GM20000 (cell line): ENCODE measurements around the gene ATP8B4.

Experiments used
- DNase-seq: peaks from one replicate; pipeline ENCODE4 v3.0.0; 2012; ENCODE audit warnings: low spot score
- TF ChIP-seq, protein P1 (sequence below): IDR thresholded peaks from 2 replicates; pipeline ENCODE4 v1.5.1; 2012; ENCODE audit warnings: mild to moderate bottlenecking, control low read depth; ENCODE audit errors: extremely low read depth, missing control alignments

Gene ATP8B4

DNA sequence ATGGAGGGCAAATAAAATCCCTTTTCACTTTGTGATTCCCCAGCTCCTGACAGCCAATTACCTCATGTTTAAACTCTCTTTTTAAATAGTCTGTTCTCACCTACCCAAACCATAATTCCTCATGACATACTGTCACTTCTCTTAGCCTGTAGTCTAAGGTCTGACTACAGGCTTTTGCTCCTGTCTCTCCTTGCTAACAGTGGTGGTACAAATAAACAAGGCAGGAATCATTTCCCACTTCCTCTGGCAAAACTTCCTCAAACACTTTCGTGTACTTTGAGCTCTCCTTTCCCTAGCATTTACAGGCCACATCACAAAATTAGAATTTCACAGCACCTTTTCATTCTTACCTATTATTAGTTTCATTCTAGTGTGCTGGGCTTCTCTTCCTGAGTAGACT lies 51.8 kb downstream of the ATP8B4 start:
- no peak for DNase-seq

GRCh38 chr15:50066666-50067065 lies 52.4 kb downstream of the ATP8B4 start:
- DNase-seq = no peak
- TF ChIP-seq, protein P1, sequence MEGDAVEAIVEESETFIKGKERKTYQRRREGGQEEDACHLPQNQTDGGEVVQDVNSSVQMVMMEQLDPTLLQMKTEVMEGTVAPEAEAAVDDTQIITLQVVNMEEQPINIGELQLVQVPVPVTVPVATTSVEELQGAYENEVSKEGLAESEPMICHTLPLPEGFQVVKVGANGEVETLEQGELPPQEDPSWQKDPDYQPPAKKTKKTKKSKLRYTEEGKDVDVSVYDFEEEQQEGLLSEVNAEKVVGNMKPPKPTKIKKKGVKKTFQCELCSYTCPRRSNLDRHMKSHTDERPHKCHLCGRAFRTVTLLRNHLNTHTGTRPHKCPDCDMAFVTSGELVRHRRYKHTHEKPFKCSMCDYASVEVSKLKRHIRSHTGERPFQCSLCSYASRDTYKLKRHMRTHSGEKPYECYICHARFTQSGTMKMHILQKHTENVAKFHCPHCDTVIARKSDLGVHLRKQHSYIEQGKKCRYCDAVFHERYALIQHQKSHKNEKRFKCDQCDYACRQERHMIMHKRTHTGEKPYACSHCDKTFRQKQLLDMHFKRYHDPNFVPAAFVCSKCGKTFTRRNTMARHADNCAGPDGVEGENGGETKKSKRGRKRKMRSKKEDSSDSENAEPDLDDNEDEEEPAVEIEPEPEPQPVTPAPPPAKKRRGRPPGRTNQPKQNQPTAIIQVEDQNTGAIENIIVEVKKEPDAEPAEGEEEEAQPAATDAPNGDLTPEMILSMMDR = no peak

More for the DNA sequence above, 51.8 kb downstream of the ATP8B4 start:
- TF ChIP-seq, protein P1 = no peak

- TF ChIP-seq, protein P1 = no peak
- DNase-seq = no peak
Measured at GRCh38 chr15:50066202-50066601, 52.8 kb downstream of the ATP8B4 start.

- no peak for DNase-seq
- TF ChIP-seq, protein P1 = no peak
Measured at GRCh38 chr15:50065279-50065678, 53.8 kb downstream of the ATP8B4 start.

DNA sequence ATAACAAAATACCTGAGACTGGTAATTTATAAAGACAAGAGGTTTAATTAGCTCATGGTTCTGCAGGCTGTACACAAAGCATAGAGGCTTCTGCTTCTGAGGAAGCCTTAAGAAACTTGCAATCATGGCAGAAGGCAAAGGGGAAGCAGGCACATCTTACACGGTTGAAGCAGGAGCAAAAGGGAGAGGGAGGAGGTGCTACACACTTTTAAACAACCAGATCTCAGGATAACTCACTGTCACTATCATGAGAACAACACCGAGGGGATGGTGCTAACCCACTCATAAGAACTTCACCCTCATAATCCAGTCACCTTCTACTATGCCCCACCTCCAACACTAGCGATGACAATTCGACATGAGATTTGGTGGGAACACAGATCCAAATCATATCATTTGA lies 54.4 kb downstream of the ATP8B4 start:
- TF ChIP-seq, protein P1 = no peak
- DNase-seq = no peak

- TF ChIP-seq, protein P1 = no peak
- no peak for DNase-seq
Measured at GRCh38 chr15:50063226-50063625, 55.8 kb downstream of the ATP8B4 start.

DNA sequence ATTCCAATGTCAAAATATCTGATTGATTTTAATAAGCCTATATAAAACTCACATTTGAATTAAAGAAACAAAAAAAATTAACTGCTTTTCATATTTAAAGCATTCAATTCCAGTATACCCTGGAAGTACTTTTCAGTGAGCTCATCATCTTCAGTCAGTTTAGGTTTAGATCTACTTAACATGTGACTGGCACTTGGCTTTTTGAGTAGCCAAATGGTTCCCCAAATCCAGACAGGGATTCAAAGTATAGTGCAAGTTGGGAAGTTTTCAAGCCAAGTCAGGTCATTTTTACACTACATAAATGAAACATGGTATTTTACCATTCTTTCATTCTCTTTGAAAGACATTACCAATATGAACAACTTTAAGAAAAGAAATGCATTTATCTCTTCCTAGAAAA lies 57.5 kb downstream of the ATP8B4 start:
- TF ChIP-seq, protein P1 = no peak
- DNase-seq = no peak
